GM18870 (cell line): ENCODE results near the gene TTC23L.
"Not testable (repeated sequence)": the region's sequence is repeated elsewhere in the genome, so short reads cannot be mapped to it uniquely, and the experiment has no call there.

Experiments
- ATAC-seq: cut with Tn5 transposase; IDR thresholded peaks from one replicate; pipeline ENCODE4 v1.9.1; 2021; ENCODE audit warnings: moderate library complexity; ENCODE audit not compliant: unreplicated experiment

TTC23L gene, protein sequence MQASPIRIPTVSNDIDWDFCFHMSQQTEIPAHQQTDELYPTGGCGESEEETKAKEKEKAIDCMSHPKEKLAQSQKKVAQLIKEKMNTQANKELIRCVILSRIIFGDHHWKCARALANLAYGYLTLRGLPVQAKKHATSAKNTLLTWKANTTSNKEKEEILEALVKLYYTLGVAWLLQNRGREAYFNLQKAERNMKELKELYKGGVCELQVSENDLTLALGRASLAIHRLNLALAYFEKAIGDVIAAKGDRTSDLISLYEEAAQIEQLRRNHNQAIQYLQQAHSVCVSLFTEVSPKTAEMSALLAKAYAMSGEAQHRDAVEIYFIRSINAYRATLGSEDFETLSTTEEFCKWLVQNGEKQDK

DNA sequence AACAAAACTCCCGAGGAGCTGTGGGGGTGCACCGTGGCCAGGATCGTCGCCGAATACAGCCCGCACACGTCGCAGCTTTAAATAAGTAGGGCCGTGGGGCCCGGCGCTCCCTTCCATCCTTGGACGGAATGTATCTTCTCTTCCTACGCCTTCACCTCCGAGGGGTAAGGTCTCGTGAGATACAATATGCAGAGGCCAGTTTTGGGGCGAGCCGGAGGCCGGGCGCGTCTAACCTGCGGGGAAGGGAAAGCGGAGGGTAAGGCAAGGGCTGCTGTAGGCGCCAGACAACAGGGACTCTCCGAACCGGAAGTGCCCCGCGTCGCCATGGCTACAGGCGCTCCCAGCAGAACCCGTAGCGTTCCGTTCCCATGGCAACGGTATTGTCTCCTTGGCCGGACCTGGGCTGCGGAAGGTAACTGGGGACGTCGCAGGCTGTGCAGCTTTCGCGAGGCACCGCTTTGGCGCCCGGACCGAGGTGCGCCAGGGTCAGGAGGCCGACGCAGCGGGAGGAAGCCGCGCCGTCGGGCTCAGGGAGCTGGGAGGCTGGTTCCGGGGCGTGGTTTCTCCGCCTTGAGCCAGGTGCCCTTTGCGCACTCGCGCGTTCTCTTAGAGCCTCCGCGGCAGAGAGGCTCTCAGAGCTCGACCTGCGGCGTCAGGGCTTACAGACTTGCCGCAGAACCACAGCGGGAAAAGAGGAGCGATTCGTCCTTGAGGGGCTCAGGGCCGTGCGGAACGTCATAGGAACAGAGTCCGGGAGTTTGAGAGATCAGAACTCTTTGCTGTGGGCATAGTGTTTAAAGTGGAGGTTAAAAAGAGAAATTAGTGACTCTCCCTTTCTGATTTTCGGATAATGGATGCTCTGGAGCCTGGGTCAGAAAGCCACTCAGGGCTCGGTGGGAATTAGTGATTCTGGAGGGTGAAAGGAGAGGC lies at the start of gene TTC23L:
TSS of gene TTC23L (plus strand) at position 380 of the 930 bp plus-strand sequence. CDS start 1,508 bp downstream, outside the sequence.
- ATAC-seq, result peak; percentile 94

DNA sequence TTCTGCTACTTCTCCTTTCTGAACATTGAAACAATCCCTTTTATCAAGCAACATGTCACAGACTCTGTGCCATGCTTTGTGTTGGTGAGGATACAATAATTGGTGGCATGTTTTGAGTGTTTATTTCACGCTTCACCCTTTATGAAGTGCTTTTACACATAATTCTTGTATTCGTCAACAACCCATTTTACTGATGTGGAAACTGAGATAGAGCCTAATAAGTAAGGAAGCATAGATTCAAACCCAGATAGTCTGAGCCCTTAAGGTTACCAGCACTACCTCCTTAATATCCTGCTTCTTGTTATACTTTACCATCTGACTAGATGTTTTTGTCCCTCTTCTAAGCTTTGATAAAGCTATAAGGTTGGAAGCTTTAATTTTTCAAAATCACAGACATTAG lies 49.3 kb upstream of the TTC23L start:
- no peak for ATAC-seq

DNA sequence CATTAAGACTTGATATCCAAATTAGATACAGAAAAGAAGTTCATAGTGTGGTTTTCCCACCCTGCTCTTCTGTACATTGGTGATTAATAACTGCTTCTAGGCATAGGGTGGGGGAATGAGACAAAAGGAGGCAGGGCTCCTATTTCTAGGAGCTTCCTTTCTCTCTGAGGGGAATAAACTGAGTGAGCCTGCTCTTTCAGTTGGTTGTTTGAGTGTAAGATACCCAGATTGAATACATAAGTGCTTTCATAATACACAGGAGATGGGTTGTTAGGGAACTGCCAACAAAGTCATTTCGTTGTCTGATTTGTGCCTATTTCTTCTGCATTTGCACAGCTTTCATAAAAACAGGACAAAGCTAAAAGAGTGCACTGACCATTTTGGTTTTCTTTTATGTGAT lies 48.9 kb upstream of the TTC23L start:
- no peak for ATAC-seq

DNA sequence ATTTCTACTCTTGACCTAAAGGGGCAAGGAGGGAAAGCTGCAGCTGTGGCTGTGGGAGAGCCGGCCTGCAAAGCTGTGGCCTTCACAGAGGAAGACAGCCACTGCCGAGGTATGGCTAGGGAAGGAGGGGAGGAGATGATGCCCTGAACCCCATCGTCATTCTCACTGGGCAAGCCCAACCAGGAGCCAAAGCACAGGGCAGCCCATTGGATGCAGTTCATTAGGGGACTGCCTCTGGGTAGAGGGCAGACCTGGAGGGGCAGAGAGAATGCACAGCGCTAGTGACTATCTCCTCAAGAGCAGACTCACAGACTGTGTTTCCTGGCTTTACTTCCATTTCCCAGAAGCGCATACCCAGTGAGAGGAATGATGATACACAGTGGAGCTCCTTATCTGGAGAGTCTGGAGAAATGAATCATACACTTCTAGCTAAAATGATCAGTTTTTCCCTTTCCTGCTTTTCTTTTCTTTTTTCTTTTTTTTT lies 47.2 kb upstream of the TTC23L start:
- no peak for ATAC-seq

DNA sequence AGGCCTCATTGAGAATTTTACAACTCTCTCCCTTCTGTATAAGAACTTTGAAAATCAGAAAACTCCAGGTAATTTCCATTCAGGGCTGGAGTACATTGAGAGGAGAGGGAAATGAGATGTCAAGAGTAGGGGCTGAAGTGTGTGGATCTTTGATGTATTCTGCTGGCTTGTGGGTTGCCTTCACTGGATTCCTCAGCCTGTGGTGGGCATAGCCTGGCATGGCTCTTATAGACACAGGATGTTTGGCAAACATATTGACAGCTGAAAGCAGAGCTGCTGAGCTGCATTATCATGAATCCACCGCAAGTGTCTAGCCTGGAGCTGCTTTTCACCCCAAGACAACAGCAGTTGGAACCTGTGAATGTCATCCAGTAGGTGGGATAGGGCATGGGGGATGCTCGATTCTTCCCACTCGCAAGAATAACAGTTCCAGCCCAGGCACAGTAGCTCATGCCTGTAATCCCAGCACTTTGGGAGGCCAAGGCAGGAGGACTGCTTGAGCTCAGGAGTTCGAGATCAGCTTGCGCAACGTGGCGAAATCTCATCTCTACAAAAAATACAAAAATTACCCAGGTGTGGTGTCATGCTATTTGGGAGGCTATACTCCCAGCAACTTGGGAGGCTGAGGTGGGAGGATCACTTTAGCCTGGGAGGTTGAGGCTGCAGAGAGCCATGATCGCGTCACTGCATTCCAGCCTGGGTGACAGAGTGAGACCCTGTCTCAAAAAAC lies 36.0 kb upstream of the TTC23L start:
- ATAC-seq, result no peak

DNA sequence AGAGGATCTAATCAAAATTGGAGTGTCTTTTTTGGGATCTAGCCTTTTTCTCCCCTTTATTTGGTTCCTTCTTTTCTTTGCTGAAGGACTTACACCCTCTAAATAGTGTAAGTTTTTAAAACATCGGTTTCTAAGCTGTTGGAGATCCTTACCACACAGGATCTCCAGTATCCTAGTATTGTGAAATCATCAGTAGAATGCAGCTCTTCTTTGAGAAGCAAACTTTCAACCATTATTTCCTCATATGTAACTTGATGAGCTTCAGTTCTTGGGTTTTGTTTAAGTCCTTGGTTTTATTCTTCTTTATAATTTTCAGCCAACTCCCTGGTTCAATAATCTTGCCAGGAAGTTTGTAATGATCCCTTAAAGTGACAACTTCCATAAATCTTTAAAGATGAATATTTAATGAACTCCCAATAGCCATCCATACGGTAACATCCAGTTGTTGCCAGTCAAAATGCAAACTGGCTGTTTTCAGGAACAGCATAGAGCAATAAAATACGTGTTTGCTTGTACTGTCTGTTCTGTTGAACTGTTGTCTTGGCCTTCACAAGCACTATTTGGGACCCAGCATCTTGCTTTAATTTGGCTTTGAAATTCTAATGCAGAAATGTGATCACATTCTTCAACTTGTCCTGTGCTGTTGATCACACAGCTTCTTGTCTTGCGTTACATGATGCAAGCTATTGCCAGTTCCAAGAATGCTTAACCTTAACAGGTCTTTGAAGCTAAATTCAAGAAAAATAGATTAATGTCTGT lies 34.8 kb upstream of the TTC23L start:
- no peak for ATAC-seq

DNA sequence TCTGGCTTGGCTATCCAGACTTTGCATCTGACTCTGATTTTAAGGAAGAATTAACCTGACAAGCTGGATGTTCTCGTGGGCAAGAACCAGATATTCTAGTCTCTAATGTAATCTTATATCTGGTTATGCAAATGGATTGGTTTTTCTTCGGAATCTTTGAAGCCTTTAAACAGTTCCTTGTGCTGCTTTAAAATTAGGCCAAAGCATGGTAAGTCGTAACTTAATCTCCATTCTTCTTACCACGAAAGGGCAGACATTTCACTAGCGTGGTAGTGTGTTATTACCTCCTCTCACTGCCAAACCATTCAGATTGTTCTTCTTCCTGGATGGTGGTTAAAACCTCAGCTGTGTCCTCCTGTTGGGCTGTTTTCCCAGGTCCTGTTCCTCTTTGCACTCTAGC lies 34.1 kb upstream of the TTC23L start:
- no peak for ATAC-seq

DNA sequence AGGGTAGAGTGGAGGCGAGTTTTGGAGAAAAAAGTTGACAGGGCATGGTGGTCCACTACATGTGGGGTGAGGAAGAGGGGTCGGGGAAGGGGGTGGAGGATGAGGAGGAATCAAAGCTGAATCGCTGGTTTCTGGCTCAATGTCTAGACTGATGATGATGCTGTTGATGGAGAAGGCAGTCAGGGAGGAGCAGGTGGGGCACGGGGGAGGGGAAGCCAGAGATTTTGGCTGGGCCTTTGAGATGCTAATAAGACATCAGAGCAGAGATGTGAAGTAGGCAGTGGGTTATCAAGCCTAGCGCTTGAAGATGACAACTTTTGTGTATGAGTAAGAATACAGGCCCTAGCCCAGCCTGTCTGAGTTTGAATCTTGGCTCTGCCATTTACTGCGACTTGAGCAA lies 32.4 kb upstream of the TTC23L start:
- no peak for ATAC-seq

DNA sequence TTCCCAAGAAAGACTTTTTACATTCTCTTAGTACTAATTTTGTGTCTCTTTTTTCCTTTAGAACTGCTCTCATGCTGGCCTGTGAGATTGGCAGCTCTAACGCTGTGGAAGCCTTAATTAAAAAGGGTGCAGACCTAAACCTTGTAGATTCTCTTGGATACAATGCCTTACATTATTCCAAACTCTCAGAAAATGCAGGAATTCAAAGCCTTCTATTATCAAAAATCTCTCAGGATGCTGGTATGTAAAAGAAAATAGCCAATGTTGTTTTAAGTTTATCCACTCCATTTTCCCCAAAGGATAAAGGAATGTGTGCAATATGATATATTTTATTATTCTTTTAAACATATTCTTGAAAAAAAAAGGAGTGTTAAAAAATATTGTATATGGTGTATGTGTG lies 27.3 kb upstream of the TTC23L start:
- ATAC-seq, result no peak

DNA sequence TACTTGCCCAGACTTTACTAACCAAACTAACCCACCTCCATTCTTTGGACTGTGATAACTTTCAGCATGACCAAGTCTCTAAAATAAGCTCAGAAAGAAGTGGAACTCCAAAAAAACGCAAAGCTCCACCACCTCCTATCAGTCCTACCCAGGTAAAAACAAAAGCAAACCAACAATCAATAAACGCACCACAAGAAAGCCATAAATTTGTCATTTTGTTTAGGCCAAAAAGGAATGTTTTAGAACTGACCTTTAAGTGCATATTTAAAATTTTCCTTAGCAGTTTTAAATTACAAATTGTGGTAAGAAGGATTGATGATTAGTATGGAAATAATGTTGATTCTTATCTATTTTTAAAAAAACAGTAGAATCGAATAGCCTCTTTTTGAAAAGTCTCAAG lies 25.5 kb upstream of the TTC23L start:
- no peak for ATAC-seq

DNA sequence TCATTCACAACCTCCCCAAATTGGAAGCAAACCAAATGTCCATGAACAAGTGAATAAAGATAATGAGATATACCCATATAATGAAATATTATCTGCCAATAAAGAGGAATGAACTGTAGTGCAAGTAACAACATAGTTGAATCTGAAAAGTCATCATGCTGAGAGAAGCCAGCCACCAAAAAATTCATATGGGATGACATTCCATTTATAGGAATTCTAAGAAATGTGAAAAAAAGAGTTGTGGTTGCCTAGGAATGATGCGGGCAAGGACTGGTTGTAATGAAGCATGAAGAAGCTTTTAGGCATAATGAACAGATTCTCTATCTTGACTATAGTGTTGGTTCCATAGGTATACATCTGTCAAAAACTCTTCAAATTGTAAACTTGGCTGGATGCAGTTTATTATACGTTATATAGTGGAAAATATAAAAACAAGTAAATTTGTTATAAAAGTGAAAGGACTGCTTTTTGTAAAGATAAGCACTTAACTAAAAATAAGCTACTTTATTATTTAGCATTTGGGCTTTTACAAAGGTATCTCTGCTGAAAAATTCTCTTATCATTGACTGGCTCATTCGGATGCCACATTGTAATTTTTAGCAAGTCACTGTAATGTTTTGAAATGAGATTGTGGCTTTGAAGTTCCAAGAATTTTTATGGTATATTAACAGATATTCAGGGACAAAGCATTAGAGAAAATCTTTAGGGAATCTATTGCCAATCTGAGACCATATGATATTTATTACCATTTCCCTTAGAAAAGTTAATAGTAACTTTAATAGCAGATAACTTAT lies 21.2 kb upstream of the TTC23L start:
- no peak for ATAC-seq

DNA sequence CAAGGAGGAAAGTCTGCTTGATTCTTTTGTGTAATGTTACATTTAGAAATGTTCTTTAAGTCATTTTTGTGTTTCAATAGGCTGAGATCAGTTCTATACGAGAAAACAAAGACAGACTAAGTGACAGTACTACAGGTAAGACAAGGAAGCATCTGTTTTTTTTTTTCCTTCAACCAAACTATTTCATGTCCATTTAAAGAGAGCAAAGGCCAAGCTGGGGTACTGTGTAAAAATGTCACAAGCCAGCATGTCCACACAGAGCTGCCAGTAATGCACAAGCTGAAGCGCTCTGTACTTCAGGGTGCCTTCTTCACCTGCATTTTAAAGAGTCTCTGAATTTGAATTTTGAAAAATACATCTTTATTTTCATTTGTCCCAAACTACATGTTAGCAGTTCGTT lies 20.2 kb upstream of the TTC23L start:
- no peak for ATAC-seq

DNA sequence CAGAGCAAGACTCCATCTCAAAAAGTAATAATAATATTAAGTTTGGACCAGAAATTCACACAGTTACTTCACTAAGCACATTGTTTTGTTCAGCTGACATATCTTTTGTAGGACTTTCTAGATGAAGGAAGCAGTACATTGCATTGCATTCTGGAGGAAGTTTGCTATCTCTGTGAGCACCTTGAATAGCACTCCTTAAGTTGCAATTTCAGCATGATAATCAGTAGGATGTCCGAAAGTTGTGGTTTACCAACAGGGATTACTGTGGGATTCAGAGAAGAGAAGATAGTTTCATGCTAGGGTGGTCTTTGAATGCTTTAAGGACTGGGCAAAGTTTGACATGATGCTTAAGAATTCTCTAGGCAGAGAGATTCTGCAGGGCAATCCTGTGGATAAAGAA lies 18.4 kb upstream of the TTC23L start:
- ATAC-seq, result no peak

DNA sequence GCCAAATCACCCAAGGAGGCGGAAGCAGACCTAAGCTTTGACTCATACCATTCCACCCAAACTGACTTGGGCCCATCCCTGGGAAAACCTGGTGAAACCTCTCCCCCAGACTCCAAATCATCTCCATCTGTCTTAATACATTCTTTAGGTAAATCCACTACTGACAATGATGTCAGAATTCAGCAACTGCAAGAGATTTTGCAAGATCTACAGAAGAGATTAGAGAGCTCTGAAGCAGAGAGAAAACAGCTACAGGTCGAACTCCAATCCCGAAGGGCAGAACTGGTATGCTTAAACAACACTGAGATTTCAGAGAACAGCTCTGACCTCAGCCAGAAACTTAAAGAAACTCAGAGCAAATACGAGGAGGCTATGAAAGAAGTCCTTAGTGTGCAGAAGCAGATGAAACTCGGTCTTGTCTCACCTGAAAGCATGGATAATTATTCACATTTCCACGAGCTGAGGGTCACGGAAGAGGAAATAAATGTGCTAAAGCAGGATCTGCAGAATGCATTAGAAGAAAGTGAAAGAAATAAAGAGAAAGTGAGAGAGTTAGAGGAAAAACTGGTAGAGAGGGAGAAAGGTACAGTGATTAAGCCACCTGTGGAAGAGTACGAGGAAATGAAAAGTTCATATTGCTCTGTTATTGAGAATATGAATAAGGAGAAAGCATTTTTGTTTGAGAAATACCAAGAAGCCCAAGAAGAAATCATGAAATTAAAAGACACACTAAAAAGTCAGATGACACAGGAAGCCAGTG lies 15.8 kb upstream of the TTC23L start:
- no peak for ATAC-seq

DNA sequence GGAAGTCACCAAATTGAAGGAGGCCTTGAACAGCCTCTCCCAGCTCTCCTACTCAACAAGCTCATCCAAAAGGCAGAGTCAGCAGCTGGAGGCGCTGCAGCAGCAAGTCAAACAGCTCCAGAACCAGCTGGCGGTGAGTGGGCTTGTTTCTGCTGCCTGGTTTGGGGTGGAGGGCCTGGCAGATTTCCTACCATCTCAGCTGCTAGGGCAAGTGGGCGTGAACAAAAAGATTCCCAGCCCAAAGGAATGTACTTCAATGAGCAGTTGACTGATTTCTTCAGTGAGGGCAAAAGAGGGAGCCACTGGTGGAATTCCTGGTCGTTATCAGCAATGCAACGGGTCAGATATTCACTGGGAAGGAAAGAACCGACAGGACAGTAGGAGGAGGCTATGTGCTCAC lies 12.6 kb upstream of the TTC23L start:
- ATAC-seq, result no peak

DNA sequence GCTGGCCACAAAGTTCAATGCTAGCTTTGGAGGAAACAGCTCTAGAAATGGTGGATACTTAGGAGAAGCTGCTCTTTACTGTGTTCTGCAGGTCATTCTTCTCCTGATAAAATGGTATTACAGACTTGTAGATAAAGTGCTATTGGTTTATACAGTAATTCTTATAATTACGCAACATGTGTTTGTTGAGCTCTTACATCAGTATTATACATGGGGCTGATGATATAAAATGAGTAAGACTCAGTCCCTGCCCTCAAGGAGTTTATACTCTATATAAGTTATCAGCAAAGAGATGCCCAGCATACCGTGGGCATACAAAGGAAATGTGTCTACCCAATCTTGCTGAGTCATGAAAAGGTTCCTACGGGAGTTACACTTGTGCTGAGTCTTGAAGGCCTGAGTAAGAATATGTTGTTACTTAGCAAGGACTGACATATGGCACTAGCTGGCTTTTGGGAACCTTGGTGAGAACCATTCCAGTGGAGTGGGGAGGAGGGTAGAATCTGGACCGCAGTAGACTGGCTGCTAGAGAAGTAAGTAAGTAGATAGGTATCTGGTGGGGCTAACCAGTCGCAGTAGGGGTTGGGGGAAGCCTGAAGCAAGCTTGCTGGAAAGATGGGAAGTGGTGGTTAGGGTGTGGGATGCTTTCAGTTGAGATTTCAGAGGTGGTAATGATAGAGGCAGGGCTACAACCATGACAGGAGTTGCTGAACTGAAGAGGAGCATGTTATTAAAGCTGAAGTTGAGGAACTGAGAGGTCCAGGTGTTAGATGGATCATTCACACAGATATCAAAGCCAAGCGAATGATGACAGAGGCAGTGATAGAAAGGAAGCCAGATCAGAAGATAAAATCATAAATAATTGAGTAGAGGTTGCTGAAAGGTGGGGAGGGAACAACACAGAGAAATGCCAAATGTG lies 11.1 kb upstream of the TTC23L start:
- no peak for ATAC-seq

DNA sequence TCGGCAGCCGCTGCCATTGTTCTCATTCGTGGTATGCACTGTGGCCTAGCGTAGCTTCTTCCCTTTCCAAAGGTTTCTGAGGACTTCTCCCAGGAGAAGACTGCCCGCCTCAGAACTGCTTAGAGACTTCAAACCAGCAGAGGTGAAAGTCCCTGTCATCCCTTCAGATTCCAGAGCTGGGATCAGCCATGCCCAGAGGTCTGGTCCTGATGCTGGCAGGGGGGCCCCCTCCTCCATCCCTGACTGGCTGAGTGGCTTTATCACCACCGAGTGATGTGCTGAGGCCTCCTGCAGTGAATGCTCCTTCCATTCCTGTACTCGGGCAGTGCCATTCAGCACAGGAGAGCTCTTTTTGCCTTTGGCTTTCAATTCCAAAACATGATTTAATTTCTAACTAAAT lies 8.1 kb upstream of the TTC23L start:
- not testable (repeated sequence) for ATAC-seq

DNA sequence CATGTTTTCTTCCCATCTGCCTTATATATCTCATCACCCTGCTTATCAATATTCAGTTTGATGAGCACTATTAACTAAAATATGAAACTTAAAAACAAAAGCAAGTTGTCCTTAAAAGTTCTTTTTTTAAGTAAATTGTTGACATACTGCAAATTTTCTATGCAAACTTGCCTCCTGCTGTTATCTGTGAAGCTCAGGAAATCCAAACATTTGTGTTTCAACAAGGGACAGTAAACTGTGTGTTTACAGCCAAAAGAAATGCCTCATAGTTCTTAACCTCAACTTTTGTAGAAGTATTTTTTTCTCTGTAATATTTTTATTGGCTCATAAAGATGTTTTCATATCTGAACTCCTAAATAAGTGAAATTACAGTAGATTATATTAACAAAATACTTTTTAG lies 7.7 kb upstream of the TTC23L start:
- ATAC-seq, result no peak
